GM19372 (cell line): ENCODE data around the gene CPA4.
A peak's percentile ranks its signal among the peaks of the same experiment; 100 is the strongest.

Source experiments
- ATAC-seq: cut with Tn5 transposase; IDR thresholded peaks from one replicate; pipeline ENCODE4 v1.9.1; 2021; ENCODE audit warnings: mild to moderate bottlenecking, low read depth, moderate library complexity; ENCODE audit not compliant: unreplicated experiment

Gene CPA4

GRCh38 chr7:130360518-130360917 lies 67.6 kb downstream of the CPA4 start:
- ATAC-seq = no peak

GRCh38 chr7:130361681-130362080 lies 68.7 kb downstream of the CPA4 start:
- no peak for ATAC-seq

GRCh38 chr7:130362251-130362816 lies 69.4 kb downstream of the CPA4 start:
- no peak for ATAC-seq

GRCh38 chr7:130363026-130363847 lies 70.3 kb downstream of the CPA4 start:
- ATAC-seq = no peak

GRCh38 chr7:130364451-130364850 lies 71.5 kb downstream of the CPA4 start:
- no peak for ATAC-seq

GRCh38 chr7:130365088-130365487 lies 72.1 kb downstream of the CPA4 start:
- ATAC-seq = no peak

GRCh38 chr7:130365511-130366441 lies 72.8 kb downstream of the CPA4 start:
- ATAC-seq = peak; percentile 70

- ATAC-seq = no peak
These were observed 73.6 kb downstream of the CPA4 start for GRCh38 chr7:130366564-130366963.

GRCh38 chr7:130367088-130367755 lies 74.3 kb downstream of the CPA4 start:
- no peak for ATAC-seq

GRCh38 chr7:130367836-130368746 lies 75.1 kb downstream of the CPA4 start:
- ATAC-seq = no peak

GRCh38 chr7:130369110-130369711 lies 76.2 kb downstream of the CPA4 start:
- ATAC-seq = no peak

- ATAC-seq = no peak
These were observed 77.0 kb downstream of the CPA4 start for GRCh38 chr7:130369831-130370550.

- no peak for ATAC-seq
These were observed 78.1 kb downstream of the CPA4 start for GRCh38 chr7:130371046-130371445.

- ATAC-seq = no peak
These were observed 79.6 kb downstream of the CPA4 start for GRCh38 chr7:130372402-130373165.
